Measurements from ENCODE around the gene CBARP. TPM values are rescaled to one million over a fixed set of nuclear protein-coding genes. Genes with fewer than 3 reads are reported as not detected.
A peak's percentile ranks its signal among the peaks of the same experiment; 100 is the strongest.

Gene CBARP
- total and polyA plus RNA-seq, 9 of the 15 experiments (the other 6 are each of a cell fraction or from before 2014, with no cell fraction given), result 0.03 to 8.9 (median 1.2) TPM; not detected in 1

- intact Hi-C loops (cut with micrococcal nuclease) (loop anchor here (10.0 kb wide), 1 partner anchor 172 kb away; no protein-coding TSS in a partner anchor), in situ Hi-C loops (cut with MboI) (no loop called here)
- 42% methylated on average over 32 of the region's 33 CpGs for WGBS (ENCODE audit: insufficient coverage, low coverage, missing lambda C conversion rate)
- H3K27me3 ChIP-seq (ENCODE audit: control insufficient read depth in 2 of 2, insufficient read depth in 2 of 2, low read length in 2 of 2), result no peaks in the 10 kb centered on the region
- H4K20me1 ChIP-seq (replicated peaks; ENCODE audit: control insufficient read depth, insufficient read depth, low read length), result peaks cover 26% of the 10 kb centered on the region
- FAIRE-seq (peak; percentile 11), DNase-seq (ENCODE audit: extremely low read depth in 1 of 4, low spot score in 3 of 4) (peak in 1 of 4 experiments; percentile 58), ATAC-seq (no peak)
- H3K27ac ChIP-seq (ENCODE audit: extremely low read depth, low read depth, low read length), result peak overlapping the region; percentile 92
- H3K9ac ChIP-seq (ENCODE audit: insufficient read depth in 1 of 2, low read depth in 2 of 2, low read length in 2 of 2), result peak overlapping the region; percentile 90 to 99
- H3K9me1 ChIP-seq (ENCODE audit: control insufficient read depth, insufficient read depth, low read length), result no peaks in the 10 kb centered on the region
- POLR2A ChIA-PET, result interaction anchor here (0.6 to 2.8 kb wide), 14 partner anchors 10 to 201 kb away, joined by 3 to 14 read pairs (median 4); partner anchors contain the start of gene ATP5F1D
- peak overlapping the region; percentile 68 for H3K4me3 ChIP-seq
- CTCF ChIA-PET (ENCODE audit: low intra/inter-chr PET ratio), result no interaction called here
- H3K79me2 ChIP-seq (ENCODE audit: control insufficient read depth, insufficient read depth, low read length), result peaks cover 78% of the 10 kb centered on the region
- no TSS peak for BruUV-seq (replicated peaks)
- H3K4me1 ChIP-seq (replicated peaks in 1 of 2; ENCODE audit: control insufficient read depth in 2 of 2, insufficient read depth in 2 of 2, low read length in 2 of 2), result peaks cover 70 to 95% of the 10 kb centered on the region in 2 experiments
- H3K36me3 ChIP-seq (ENCODE audit: control insufficient read depth, insufficient read depth, low read length), result peaks cover 64% of the 10 kb centered on the region
- H3K4me2 ChIP-seq (ENCODE audit: insufficient read depth, low read length), result peak overlapping the region; percentile 93
- no peak overlapping the region for H2AFZ ChIP-seq (ENCODE audit: low read depth, low read length)
- no peaks in the 10 kb centered on the region for H3K9me3 ChIP-seq (replicated peaks; ENCODE audit: control insufficient read depth, insufficient read depth, low read depth, low read length)
- TF ChIP-seq MEIS2 (IDR thresholded peaks at IDR 0.05; ENCODE audit: partially characterized antibody), result no peak
- no peak for TF ChIP-seq NR2C2 (CRISPR knock-in tag; IDR thresholded peaks at IDR 0.05)
- peak; percentile 8; the same call in 1 of the 2 replicates for TF ChIP-seq NR2C2 (tag; IDR thresholded peaks at IDR 0.05)
- no peak for TF ChIP-seq MYBL2 (IDR thresholded peaks at IDR 0.05; ENCODE audit: low read depth)
- no peak for TF ChIP-seq MYBL2 (CRISPR knock-in tag; IDR thresholded peaks at IDR 0.05; ENCODE audit: borderline replicate concordance)
- TF ChIP-seq ZNF592 (IDR thresholded peaks at IDR 0.05), result 0 out of 2 replicates have a peak, but pooled peaks have one; percentile 17
- no peak for TF ChIP-seq DMBX1 (CRISPR knock-in tag; IDR thresholded peaks at IDR 0.05; ENCODE audit: borderline replicate concordance)
- TF ChIP-seq GATAD2A (IDR thresholded peaks at IDR 0.05), result no peak
- TF ChIP-seq, protein P1, sequence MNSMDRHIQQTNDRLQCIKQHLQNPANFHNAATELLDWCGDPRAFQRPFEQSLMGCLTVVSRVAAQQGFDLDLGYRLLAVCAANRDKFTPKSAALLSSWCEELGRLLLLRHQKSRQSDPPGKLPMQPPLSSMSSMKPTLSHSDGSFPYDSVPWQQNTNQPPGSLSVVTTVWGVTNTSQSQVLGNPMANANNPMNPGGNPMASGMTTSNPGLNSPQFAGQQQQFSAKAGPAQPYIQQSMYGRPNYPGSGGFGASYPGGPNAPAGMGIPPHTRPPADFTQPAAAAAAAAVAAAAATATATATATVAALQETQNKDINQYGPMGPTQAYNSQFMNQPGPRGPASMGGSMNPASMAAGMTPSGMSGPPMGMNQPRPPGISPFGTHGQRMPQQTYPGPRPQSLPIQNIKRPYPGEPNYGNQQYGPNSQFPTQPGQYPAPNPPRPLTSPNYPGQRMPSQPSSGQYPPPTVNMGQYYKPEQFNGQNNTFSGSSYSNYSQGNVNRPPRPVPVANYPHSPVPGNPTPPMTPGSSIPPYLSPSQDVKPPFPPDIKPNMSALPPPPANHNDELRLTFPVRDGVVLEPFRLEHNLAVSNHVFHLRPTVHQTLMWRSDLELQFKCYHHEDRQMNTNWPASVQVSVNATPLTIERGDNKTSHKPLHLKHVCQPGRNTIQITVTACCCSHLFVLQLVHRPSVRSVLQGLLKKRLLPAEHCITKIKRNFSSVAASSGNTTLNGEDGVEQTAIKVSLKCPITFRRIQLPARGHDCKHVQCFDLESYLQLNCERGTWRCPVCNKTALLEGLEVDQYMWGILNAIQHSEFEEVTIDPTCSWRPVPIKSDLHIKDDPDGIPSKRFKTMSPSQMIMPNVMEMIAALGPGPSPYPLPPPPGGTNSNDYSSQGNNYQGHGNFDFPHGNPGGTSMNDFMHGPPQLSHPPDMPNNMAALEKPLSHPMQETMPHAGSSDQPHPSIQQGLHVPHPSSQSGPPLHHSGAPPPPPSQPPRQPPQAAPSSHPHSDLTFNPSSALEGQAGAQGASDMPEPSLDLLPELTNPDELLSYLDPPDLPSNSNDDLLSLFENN (IDR thresholded peaks at IDR 0.05; ENCODE audit: low read depth in 2 of 2, low read length in 2 of 2), result 0 out of 4 replicates have a peak, but pooled peaks of 1 of the 2 experiments have one; percentile 16
- TF ChIP-seq CAMTA2 (CRISPR knock-in tag; conservative IDR thresholded peaks at IDR 0.05), result no peak
- TF ChIP-seq, protein P2, sequence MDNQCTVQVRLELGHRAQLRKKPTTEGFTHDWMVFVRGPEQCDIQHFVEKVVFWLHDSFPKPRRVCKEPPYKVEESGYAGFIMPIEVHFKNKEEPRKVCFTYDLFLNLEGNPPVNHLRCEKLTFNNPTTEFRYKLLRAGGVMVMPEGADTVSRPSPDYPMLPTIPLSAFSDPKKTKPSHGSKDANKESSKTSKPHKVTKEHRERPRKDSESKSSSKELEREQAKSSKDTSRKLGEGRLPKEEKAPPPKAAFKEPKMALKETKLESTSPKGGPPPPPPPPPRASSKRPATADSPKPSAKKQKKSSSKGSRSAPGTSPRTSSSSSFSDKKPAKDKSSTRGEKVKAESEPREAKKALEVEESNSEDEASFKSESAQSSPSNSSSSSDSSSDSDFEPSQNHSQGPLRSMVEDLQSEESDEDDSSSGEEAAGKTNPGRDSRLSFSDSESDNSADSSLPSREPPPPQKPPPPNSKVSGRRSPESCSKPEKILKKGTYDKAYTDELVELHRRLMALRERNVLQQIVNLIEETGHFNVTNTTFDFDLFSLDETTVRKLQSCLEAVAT (IDR thresholded peaks at IDR 0.05), result peak in 1 of 2 experiments; percentile 47; a peak in 2 of 4 replicates
These were observed 34.8 kb upstream of the CBARP start for GRCh38 chr19:1272423-1273262.

All from K562 (cell line).